ENCODE measurements around the gene CACTIN.
"Not testable (repeated sequence)": the region's sequence is repeated elsewhere in the genome, so short reads cannot be mapped to it uniquely, and the experiment has no call there.

The CACTIN gene

DNA sequence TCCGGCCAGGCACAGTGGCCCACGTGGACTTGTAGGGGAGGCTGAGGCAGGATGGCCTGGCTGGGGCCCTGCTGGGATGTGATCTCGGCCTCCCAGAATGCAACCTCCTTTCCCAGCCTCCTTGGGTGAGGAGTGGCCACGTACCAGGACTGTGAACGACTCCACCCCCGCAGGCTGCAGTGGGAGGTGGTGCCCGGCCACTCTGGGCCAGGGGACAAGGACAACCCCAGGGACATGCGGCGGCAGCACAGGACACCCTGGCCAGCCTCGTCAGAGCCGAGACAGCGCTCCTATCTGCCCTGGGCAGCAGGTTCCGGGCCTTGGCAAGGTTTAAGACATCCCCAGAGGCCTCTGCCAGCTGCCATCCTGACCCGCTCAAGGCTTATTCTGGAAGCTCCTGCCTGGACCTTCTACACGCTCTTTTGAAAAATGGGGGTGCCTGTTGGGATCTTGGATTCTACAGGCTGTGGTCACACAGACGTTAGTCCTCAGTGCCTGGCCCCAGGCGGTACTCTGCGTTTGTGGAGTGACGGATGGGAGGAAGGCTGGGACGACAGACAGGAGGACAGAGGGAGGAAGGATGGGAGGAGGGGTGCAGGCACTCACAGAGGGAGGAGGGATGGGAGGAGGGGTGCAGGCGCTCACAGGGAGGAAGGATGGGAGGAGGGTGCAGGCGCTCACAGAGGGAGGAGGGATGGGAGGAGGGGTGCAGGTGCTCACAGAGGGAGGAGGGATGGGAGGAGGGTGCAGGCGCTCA, 19.9 kb upstream of the CACTIN start:
- DNase-seq (ENCODE audit: low read depth): no peak

- no peak for DNase-seq (ENCODE audit: low read depth)
Observed at GRCh38 chr19:3645726-3646125, 19.1 kb upstream of the CACTIN start.

DNA sequence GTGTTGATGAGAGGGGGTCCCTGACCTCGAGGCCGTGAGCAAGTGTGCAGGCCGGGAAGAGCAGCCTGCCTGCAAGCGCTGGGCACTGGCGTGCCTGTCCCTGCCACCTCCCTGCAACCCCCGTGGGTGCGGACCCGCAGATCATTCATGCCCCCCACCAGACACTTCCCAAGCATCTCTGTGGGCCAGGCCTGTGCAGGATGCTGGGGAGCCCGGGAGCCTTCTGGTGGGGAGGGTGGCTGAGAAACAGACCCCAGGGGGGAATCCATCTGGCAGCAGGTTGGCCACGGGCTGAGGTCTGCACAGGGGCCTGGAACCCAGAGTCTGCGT, 18.4 kb upstream of the CACTIN start:
- DNase-seq (ENCODE audit: low read depth): no peak

DNA sequence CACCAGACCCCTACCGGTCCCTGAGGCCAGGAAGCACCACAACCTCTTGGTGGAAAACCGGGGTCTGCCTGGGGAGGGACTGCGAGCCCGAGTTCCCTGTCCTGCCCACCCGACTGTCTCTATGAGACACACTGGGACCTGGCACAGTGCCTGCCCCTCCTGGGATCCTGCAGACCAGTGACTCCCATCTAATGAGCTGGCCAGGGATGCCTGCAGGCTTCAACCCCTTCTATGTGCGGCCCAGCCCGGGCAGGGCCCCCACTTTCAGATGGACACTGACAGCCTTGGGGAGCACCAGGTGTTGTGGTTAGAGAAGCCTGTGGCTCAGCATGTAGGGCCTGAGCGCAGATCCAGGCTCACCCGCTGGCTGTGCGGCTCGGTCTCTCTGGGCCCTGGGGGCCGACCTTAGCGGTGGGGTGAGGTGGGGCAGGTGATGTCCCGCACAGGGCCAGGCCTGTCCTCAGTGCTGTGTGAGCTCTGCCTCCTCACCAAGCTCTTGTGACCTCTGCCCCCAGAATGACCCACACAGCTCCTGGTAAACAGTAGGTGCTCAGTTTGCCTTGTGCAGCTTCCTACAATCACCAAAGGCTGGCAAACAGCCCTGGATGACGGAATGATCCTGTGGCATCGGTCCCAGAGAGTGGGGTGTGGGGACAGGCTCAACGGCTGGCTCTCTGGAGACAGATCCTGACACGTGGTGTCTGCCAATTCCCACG, 17.9 kb upstream of the CACTIN start:
- DNase-seq (ENCODE audit: low read depth): no peak

DNA sequence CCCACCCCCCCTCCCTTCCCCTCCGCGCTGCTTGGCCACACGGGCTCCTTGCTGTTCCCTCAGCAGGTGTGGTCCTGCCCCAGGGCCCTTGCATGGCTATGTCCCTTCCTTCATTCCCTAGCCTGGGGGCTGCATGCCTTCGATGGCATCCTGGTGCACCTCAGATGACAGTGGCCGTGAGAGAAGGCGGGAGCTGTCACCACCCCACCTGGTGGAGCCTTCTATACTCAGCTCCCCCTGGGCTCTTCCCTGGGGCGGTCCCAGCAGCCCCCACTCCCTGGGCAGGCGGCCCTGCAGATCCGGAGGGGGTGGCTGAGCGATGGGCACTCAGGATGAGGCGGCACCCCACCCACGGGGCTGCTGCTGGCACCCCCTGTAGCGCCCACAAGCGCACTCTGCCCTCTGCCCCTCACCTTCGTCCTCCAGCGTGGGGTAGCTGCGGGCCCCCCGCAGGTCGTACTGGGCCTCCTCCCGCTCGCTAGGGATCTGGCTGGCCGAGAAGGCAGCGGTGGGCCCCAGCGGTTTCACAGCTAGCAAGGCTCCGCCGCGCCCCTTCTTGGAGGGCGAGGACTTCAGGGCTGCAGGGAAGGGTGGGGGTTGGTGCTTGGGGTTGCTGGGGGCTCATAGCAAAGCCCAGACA, 17.2 kb upstream of the CACTIN start:
- DNase-seq (ENCODE audit: low read depth): no peak

DNA sequence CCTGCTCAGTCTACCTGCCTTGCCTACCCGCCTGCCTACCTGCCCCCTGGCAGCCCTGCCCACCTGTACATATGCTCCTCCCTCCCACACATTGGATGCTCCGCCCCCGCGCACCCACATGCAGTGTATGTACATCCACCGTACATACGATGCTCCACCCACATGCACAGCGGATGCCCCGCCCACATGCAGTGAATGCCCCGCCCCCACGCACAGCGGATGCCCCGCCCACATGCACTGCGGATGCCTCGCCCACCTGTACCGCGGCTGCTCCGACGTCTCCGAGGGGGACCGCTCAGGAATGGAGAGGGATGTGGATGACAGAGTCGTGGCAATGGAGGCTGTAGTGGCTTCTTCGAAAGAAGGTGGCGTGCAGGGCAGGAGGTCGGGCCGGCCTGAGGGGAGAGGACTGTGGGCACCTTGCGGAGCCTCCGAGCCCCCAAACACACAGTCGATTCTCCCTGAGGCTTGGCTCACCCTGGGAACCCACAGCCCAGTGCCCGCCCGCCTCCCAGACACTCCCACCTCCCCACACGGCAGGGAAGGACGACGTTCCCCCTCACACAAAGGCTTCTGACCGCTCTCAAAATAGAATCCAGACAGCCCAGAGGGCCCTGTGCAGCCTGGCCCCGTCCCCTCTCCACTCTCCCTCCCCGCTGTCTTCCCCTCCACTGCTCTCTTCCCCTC, 16.5 kb upstream of the CACTIN start:
- no peak for DNase-seq (ENCODE audit: low read depth)

- DNase-seq (ENCODE audit: low read depth): no peak
Observed at GRCh38 chr19:3642296-3642695, 15.7 kb upstream of the CACTIN start.

GRCh38 chr19:3641515-3642269, 15.1 kb upstream of the CACTIN start:
- no peak for DNase-seq (ENCODE audit: low read depth)

- no peak for DNase-seq (ENCODE audit: low read depth)
Observed at GRCh38 chr19:3639479-3639878, 12.9 kb upstream of the CACTIN start.

- DNase-seq (ENCODE audit: low read depth): no peak
Observed at GRCh38 chr19:3638208-3639193, 11.9 kb upstream of the CACTIN start.

DNA sequence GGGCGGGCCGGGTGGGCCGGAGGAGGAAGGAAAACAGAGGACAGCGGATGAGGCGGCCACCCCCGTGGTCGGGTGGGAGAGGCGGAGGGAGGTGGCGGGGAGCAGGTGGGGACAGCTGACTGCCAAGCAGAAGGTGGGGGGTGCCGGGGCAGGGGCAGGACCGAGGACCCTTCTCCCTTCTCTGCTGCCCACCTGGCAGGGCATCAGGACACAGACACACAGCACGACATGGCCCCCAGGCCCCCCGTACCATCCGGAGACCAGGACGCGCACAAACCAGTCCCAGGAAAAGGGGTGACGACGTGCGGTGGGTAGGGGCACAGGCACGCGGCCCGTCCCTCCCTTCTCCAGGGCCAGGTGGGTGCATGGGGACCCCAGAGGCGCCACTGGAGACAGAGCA, 11.0 kb upstream of the CACTIN start:
- no peak for DNase-seq (ENCODE audit: low read depth)

DNA sequence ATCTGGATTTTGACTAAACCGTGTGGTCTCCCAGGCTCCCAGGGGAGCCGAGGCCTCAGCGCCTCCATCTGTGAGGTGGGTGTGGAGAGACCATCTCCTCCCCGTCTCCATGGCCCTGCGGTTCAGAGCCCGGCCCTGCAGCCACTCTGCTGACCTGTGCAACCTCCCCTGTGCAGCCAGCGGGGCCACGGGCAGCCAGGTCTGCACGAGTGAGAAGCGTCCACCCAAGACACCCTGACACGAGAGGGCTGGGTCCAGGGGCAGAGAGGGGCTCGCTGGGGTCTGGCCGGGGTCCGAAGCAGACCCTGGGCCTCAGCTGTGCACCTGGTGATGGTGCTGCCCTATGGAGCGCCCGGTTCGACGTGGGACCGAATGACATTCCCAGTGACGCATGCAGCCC, 10.4 kb upstream of the CACTIN start:
- no peak for DNase-seq (ENCODE audit: low read depth)

- no peak for DNase-seq (ENCODE audit: low read depth)
Observed at GRCh38 chr19:3636506-3636905, 9.9 kb upstream of the CACTIN start.

DNA sequence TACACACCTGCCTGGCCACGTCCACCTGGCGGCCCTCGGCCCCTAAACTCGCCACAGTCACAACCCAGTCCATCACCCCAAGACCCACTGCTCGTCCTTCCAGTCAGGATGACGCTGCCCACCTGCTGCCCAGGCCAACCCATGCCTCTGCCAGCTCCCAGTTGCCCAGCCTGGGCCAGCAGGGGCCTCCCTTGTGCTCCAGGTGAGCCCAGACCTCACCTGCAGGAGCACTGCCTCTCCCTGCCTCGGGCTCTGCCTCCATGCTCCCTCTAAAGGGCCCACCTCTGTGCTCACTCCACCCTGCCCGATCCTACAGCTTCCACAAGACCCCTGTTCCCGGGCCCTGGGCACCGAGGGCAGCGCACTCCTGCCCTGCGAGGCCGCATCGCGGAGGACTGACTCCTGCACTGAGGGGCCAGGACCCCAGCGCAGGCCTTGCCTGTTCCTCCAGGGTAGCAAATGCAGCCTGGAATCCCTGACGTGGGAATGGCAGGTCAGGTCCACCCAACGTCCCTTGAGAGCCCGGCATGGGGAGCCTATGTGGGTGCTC, 8.0 kb upstream of the CACTIN start:
- no peak for DNase-seq (ENCODE audit: low read depth)

GRCh38 chr19:3633559-3633988, 7.0 kb upstream of the CACTIN start:
- DNase-seq (ENCODE audit: low read depth): no peak

DNA sequence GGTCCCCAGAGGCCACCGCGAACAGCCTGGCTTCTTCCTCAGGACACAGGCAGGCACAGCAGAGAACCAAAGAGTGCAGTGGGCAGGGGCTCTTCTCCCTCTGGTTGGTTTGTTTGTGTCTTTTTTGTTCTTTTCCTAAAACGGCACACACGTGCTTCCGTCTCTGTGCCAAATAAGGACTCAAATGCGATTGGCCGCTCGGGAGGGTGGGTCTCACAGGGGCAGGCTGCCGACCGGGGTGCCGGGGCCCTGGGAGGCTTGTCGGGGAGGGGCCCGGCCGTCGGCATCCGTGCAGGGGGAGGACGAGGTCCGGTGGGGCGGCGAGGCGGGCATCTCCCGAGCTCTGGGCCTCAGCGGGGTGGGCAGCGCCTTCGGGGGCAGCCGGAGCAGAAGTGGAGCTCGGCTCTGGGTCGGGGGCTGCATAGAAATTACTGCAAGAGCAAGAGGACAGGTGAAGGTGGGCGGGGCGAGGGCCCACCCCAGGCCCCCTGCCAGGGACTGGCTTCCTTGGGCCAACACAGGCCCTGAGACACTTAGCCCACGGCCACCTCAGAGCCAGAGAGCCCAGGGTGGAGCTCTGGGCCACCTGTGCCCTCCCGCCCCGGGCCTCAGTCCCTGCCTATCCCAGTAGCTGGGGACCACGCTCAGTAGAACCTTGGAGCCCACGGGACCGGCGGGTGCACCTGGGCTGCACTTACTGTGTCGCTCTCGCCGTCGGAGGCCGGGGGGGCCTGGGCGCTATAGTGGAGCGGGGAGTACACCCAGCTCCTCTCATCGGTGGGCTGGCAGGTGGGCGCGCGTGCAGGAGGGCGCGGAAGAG, 6.4 kb upstream of the CACTIN start:
- DNase-seq (ENCODE audit: low read depth): no peak

- no peak for DNase-seq (ENCODE audit: low read depth)
Observed at GRCh38 chr19:3632098-3632497, 5.5 kb upstream of the CACTIN start.

GRCh38 chr19:3631053-3631861, 4.7 kb upstream of the CACTIN start:
- DNase-seq (ENCODE audit: low read depth): no peak

GRCh38 chr19:3628766-3629165, 2.2 kb upstream of the CACTIN start:
- not testable (repeated sequence) for DNase-seq (ENCODE audit: low read depth)

All from CMK (cell line).